GM18511 (cell line): ENCODE results near the gene RPL13A.

ENCODE experiments used
- ATAC-seq: cut with Tn5 transposase; IDR thresholded peaks from one replicate; pipeline ENCODE4 v1.9.1; 2021; ENCODE audit warnings: mild to moderate bottlenecking, moderate library complexity; ENCODE audit not compliant: unreplicated experiment

The RPL13A gene

GRCh38 chr19:49502866-49503581, 15.6 kb downstream of the RPL13A start:
- no peak for ATAC-seq

- ATAC-seq: no peak
Observed at GRCh38 chr19:49503582-49503962, 16.2 kb downstream of the RPL13A start.

GRCh38 chr19:49506575-49507105, 19.2 kb downstream of the RPL13A start:
- no peak for ATAC-seq

- no peak for ATAC-seq
Observed at GRCh38 chr19:49507803-49508494, 20.5 kb downstream of the RPL13A start.

- no peak for ATAC-seq
Observed at GRCh38 chr19:49512970-49513745, 25.8 kb downstream of the RPL13A start.

- no peak for ATAC-seq
Observed at GRCh38 chr19:49513746-49514118, 26.3 kb downstream of the RPL13A start.

- no peak for ATAC-seq
Observed at GRCh38 chr19:49514151-49514550, 26.7 kb downstream of the RPL13A start.

- ATAC-seq: no peak
Observed at GRCh38 chr19:49515767-49516166, 28.4 kb downstream of the RPL13A start.

GRCh38 chr19:49518033-49518432, 30.6 kb downstream of the RPL13A start:
- ATAC-seq: no peak

GRCh38 chr19:49520705-49521319, 33.4 kb downstream of the RPL13A start:
- ATAC-seq: no peak

GRCh38 chr19:49524812-49525455, 37.5 kb downstream of the RPL13A start:
- ATAC-seq: no peak

- no peak for ATAC-seq
Observed at GRCh38 chr19:49528211-49528771, 40.9 kb downstream of the RPL13A start.

GRCh38 chr19:49530708-49531107, 43.3 kb downstream of the RPL13A start:
- no peak for ATAC-seq

GRCh38 chr19:49533551-49534488, 46.4 kb downstream of the RPL13A start:
- peak; percentile 78 for ATAC-seq

- ATAC-seq: no peak
Observed at GRCh38 chr19:49534632-49535385, 47.4 kb downstream of the RPL13A start.

- ATAC-seq: no peak
Observed at GRCh38 chr19:49536921-49537462, 49.6 kb downstream of the RPL13A start.

GRCh38 chr19:49538643-49539042, 51.2 kb downstream of the RPL13A start:
- no peak for ATAC-seq
